HepG2 (cell line): Measurements from ENCODE around the gene PTGR1.

Experiments
- CHD2 ChIP-seq: IDR thresholded peaks from 2 replicates; pipeline ENCODE4 v1.6.1; 2011; ENCODE audit warnings: low read depth, low read length, improper control_type of control experiment
- CTCF ChIP-seq: sonication (generic); formaldehyde crosslinking; IDR thresholded peaks from 2 replicates; pipeline ENCODE4 v1.5.0; 2020; ENCODE audit warnings: mild to moderate bottlenecking, missing genetic modification reagents, moderate library complexity
- FOXK2 ChIP-seq: fragments of 450-650 bp; IDR thresholded peaks from 2 replicates; pipeline ENCODE4 v1.6.1; 2016
- UBTF ChIP-seq: sonication (generic); formaldehyde crosslinking; IDR thresholded peaks from 2 replicates; pipeline ENCODE4 v1.4.0; 2020; ENCODE audit warnings: mild to moderate bottlenecking, missing genetic modification reagents
- YY1 ChIP-seq: IDR thresholded peaks from 2 replicates; pipeline ENCODE4 v1.6.1; 2011; ENCODE audit warnings: low read length, low read depth, moderate library complexity, mild to moderate bottlenecking; ENCODE audit not compliant: insufficient read depth, insufficient replicate concordance
- ZNF564 ChIP-seq: sonication (generic); formaldehyde crosslinking; IDR thresholded peaks from 2 replicates; pipeline ENCODE4 v1.8.1; 2023; ENCODE audit warnings: mild to moderate bottlenecking, missing genetic modification reagents
- ZNF878 ChIP-seq: sonication (generic); formaldehyde crosslinking; IDR thresholded peaks from 2 replicates; pipeline ENCODE4 v1.8.1; 2023; ENCODE audit warnings: mild to moderate bottlenecking, missing genetic modification reagents, moderate library complexity
- ZSCAN30 ChIP-seq: sonication (generic); formaldehyde crosslinking; IDR thresholded peaks from 2 replicates; pipeline ENCODE4 v1.5.0; 2020; ENCODE audit warnings: mild to moderate bottlenecking, missing genetic modification reagents

GRCh38 chr9:111514967-111515366 is 84.5 kb downstream of the PTGR1 start:
- TF ChIP-seq ZNF564 (no peak), FOXK2 (no peak), ZSCAN30 (CRISPR knock-in tag) (no peak), UBTF (CRISPR knock-in tag) (no peak), CHD2 (no peak), CTCF (no peak), ZNF878 (CRISPR knock-in tag) (no peak), YY1 (no peak)
